GM12801 (cell line): ENCODE measurements around the gene TM9SF2.

Experiments
- TF ChIP-seq, protein P1 (sequence below): IDR thresholded peaks from one replicate; pipeline ENCODE4 v1.5.1; 2011; ENCODE audit warnings: control low read depth; ENCODE audit not compliant: insufficient read length; ENCODE audit errors: extremely low read depth

TM9SF2 gene

DNA sequence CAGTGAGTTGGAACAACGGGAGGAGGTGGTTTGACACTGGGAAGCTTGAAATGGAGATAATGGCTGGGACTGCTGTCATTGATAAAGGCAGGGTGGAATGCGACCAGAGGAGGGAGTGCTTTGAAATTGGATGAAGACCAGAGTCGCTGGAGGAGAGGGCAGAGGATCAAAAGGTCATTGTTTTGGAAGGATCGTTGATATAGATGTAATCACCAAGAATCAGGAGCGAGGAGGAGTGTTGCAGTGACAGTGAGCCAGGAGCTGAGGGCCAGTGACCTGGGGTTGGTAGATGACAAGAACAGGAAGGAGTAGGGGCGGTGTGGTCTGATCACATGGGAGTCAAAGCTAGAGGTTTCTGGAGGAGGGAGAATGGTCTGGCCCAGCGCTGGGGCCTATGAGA is 25.3 kb downstream of the TM9SF2 start:
- TF ChIP-seq, protein P1, sequence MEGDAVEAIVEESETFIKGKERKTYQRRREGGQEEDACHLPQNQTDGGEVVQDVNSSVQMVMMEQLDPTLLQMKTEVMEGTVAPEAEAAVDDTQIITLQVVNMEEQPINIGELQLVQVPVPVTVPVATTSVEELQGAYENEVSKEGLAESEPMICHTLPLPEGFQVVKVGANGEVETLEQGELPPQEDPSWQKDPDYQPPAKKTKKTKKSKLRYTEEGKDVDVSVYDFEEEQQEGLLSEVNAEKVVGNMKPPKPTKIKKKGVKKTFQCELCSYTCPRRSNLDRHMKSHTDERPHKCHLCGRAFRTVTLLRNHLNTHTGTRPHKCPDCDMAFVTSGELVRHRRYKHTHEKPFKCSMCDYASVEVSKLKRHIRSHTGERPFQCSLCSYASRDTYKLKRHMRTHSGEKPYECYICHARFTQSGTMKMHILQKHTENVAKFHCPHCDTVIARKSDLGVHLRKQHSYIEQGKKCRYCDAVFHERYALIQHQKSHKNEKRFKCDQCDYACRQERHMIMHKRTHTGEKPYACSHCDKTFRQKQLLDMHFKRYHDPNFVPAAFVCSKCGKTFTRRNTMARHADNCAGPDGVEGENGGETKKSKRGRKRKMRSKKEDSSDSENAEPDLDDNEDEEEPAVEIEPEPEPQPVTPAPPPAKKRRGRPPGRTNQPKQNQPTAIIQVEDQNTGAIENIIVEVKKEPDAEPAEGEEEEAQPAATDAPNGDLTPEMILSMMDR = no peak

DNA sequence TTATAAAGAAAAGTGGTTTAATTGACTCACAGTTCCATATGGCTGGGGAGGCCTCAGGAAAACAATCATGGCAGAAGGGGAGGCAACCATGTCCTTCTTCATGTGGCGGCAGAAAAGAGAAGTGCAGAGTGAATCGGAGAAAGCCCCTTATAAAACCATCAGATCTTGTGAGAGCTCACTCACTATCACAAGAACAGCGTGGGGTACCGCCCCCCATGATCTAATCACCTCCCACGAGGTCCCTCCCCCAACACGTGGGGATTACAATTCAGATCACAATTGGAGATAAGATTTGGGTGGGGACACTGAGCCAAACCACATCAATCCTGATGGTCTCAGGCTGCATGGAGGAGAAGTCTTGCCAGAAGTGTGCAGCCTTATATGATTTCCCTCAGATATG is 26.0 kb downstream of the TM9SF2 start:
- TF ChIP-seq, protein P1 = no peak

DNA sequence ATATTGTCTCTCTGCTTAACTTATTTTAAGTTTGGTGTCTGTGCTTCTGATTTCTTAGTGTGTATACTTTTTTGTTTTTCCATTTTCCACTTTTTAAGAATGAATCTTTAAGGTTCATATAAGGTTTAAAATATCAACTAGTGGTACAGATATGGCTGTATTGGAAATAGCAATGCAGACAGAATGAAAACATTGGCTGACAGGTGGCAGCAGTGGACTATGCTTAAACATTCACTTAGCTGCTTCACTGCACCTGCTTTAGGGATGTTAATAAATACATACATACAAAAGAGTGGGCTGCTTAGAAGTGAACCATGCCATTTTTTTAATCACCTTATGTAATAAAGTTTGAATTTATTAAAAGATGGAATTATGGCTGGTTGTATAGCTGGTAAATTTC is 27.3 kb downstream of the TM9SF2 start:
- TF ChIP-seq, protein P1 = no peak

DNA sequence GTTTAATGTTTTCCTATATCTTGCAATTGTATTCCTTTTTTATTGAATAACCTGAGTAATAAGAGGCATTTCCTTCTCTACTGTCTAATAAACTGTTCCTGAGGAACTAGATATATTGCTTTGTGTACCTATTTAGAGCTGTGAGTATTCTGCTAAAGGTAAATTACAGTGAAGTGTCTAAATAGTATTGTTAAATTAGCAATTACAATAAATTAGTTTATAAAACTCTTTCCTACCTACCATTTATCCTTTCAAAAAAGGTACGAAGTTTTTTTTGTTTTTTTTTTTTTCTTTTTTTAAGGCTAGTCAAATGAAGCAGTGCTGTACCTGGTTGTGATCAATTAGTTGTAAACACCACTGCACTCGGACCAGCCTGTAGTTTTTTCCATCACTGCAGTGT is 34.8 kb downstream of the TM9SF2 start:
- TF ChIP-seq, protein P1 = no peak

DNA sequence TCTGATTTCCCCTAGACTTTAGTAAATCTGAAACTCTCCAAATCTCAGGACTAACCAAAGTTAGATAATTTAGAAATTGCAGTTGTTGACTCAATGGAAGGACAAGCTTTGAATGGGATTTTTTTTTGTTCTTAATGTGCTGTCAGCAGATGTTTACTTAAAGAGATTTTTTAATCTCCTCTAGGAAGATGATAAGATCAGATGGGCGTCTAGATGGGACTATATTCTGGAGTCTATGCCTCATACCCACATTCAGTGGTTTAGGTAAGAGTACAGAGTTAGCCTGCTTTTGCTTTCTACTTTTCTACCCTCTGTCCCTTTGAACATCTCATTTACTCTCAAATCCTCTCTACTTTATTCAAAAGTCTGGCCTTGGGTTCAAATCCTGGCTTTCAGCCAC is 39.3 kb downstream of the TM9SF2 start:
- TF ChIP-seq, protein P1 = no peak

DNA sequence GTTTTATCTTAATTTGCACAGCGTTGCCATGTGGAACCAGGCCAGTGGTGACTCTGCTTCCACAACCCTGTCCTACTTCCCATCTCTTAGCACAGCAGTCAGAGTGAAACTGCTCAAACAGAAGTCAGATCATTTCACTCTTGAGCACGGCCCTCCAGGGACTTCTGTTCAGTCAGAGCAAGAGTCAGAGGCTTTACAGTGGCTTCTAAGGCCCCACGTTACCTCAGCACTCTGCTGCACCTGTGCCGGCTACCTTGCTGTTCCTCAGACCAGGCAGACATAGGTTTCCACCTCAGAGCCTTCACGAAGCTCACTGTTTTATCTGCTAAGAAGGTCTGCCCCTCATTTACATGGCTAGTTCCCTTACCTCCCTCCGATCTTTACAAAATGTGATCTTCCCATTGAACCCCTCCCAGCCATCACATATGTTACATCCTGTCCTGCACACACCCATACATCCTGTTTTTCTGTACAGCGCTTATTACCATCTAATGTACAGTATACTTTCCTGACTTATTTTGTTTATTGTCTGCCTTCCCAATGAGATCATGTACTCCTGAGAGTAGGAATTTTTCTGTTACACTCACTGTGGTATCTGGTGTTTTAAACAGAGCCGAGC is 41.6 kb downstream of the TM9SF2 start:
- TF ChIP-seq, protein P1 = no peak

DNA sequence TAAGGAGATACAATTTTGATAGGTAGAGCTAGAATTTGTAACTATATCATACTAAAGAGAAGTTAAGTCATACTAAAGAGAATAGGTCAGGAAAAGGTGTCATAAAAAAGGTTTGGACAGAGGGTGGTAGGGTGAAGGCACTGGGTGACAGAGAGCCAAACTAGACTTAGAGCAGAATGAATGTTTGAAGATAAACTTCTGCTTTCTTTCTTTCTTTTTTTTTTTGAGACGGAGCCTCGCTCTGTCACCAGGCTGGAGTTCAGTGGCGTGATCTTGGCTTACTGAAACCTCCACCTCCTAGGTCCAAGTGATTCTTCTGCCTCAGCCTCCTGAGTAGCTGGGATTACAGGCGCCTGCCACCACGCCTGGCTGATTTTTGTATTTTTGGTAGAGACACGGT is 44.1 kb downstream of the TM9SF2 start:
- TF ChIP-seq, protein P1 = no peak
